Kidney (tissue), 14 donors: ENCODE results near the gene C1orf74. TPM values are rescaled to one million over a fixed set of nuclear protein-coding genes. Genes with fewer than 3 reads are reported as not detected.
A peak's percentile ranks its signal among the peaks of the same experiment; 100 is the strongest.

ENCODE experiments used
- DNase-seq, 5 donors: peaks; one replicate each; pipeline ENCODE4 v3.0.0-alpha.2; 2013 to 2020
- FAIRE-seq: peaks from 2 replicates; lab custom pipeline; 2012; peaks lifted over from hg19 to GRCh38; lab: Jason Lieb, UNC
- H3K27ac ChIP-seq, 2 donors: one replicate each; pipeline ENCODE4 v1.7.0; 2013; ENCODE audit warnings: low read depth in 2 of 2, low read length in 2 of 2, inconsistent platforms in 1 of 2
- H3K27me3 ChIP-seq: one replicate; pipeline ENCODE4 v1.7.1; 2013; ENCODE audit warnings: low read length, inconsistent platforms; ENCODE audit not compliant: control insufficient read depth, insufficient read depth
- H3K36me3 ChIP-seq, 3 donors: one replicate each; pipeline versions ENCODE4 v1.7.0 to v1.7.1; 2013; ENCODE audit warnings: low read length in 3 of 3, control low read depth in 1 of 3, inconsistent platforms in 1 of 3; ENCODE audit not compliant: insufficient read depth in 3 of 3, control insufficient read depth in 2 of 3
- H3K4me1 ChIP-seq, 3 donors: one replicate each; pipeline versions ENCODE4 v1.7.0 to v1.7.1; 2013; ENCODE audit warnings: low read length in 3 of 3, inconsistent platforms in 1 of 3, low read depth in 1 of 3; ENCODE audit not compliant: control insufficient read depth in 2 of 3, insufficient read depth in 2 of 3
- H3K4me3 ChIP-seq, 3 donors: one replicate each; pipeline versions ENCODE4 v1.7.0 to v1.8.1; 2013; ENCODE audit warnings: low read length in 3 of 3, control low read depth in 1 of 3, inconsistent platforms in 1 of 3
- H3K9ac ChIP-seq, 3 donors: one replicate each; pipeline versions ENCODE4 v1.7.0 to v1.7.1; 2013; ENCODE audit warnings: low read length in 3 of 3, control low read depth in 1 of 3, inconsistent platforms in 1 of 3
- H3K9me3 ChIP-seq, 3 donors: one replicate each; pipeline versions ENCODE4 v1.7.0 to v1.7.1; 2013; ENCODE audit warnings: low read length in 3 of 3, control low read depth in 1 of 3, inconsistent platforms in 1 of 3; ENCODE audit not compliant: control insufficient read depth in 2 of 3, insufficient read depth in 1 of 3
- intact Hi-C: fragments of 100-400 bp; cut with DNase I; formaldehyde crosslinking; loops from one replicate; pipeline ENCODE4 v1.11.1; 2022
- polyA plus RNA-seq: library from polyadenylated mRNA; stranded (reverse); fragments of 350-450 nt; fragmentation: Illumina TruSeq; extraction: RNeasy Lipid Tissue Mini Kit (QIAGEN cat#74804); gene quantifications from one replicate; pipeline ENCODE4 v1.2.3, GENCODE V29; 2014; ENCODE audit warnings: low read depth, low replicate concordance; ENCODE audit not compliant: insufficient read depth
- total RNA-seq: library from RNA; stranded (reverse); fragmentation: NEBNext Ultra II Directional; extraction: Animal tissue kit (Norgen Biotek cat#: 25700); gene quantifications from one replicate; pipeline ENCODE4 v1.2.1, GENCODE V29; 2021
- TF ChIP-seq, protein P1 (sequence below): IDR thresholded peaks from 3 replicates; pipeline ENCODE4 v1.5.1; 2012; ENCODE audit warnings: mild to moderate bottlenecking, moderate library complexity, borderline replicate concordance; ENCODE audit not compliant: insufficient read depth; ENCODE audit errors: extremely low read depth
- donor health status: control.
- donor health status: control.
- donor health status: control.
- donor health status: control.
- donor health status: control.
- donor health status: DM: yes; HTN: yes; CAD: no.
- donor health status: Normal renal cell carcinoma (clear cell type).

Gene C1orf74
- total and polyA plus RNA-seq, 2 donors from 2014 or later = 2.5 TPM

GRCh38 chr1:209783386-209783785, 973 bp downstream of the C1orf74 start:
- Histone ChIP-seq H3K4me1 (peaks cover 0 to 29% (median 26%) of the 10 kb centered on the region in 3 donors), H3K36me3 (no peaks in the 10 kb centered on the region), H3K9me3 (no peaks in the 10 kb centered on the region), H3K9ac (peak overlapping the region in 1 of 3 donors; percentile 91), H3K4me3 (peak overlapping the region; percentile 70 to 90 (median 90)), H3K27me3 (no peaks in the 10 kb centered on the region), H3K27ac (no peak overlapping the region)
- DNase-seq (peak in 3 of 5 donors; percentile 17 to 61 (median 37)), FAIRE-seq (no peak)
- TF ChIP-seq, protein P1, sequence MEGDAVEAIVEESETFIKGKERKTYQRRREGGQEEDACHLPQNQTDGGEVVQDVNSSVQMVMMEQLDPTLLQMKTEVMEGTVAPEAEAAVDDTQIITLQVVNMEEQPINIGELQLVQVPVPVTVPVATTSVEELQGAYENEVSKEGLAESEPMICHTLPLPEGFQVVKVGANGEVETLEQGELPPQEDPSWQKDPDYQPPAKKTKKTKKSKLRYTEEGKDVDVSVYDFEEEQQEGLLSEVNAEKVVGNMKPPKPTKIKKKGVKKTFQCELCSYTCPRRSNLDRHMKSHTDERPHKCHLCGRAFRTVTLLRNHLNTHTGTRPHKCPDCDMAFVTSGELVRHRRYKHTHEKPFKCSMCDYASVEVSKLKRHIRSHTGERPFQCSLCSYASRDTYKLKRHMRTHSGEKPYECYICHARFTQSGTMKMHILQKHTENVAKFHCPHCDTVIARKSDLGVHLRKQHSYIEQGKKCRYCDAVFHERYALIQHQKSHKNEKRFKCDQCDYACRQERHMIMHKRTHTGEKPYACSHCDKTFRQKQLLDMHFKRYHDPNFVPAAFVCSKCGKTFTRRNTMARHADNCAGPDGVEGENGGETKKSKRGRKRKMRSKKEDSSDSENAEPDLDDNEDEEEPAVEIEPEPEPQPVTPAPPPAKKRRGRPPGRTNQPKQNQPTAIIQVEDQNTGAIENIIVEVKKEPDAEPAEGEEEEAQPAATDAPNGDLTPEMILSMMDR = no peak
- intact Hi-C loops = no loop called here

DNA sequence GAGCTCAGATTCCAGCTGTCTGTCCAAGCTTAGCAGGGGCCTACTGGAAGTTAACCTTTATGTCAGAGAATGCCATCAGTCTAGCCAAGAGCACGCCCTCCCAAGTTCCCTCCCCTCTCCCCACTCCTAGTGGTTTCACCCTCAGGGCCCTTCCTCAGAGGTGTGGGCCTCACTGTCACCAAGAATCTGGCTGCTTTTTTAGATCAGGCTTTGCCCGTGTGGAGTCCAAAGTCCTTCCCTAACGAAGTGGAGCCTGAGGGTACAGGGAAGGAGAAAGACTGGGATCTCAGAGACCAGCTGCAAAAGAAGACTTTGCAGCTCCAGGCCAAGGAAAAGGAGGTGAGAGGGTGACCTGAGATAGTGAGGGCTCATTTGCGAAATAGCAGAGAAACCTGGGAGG, 4.1 kb downstream of the C1orf74 start:
- Histone ChIP-seq H3K9me3 (no peaks in the 10 kb centered on the region), H3K9ac (no peak overlapping the region), H3K27ac (no peak overlapping the region), H3K4me1 (peaks cover 0 to 19% (median 17%) of the 10 kb centered on the region in 3 donors), H3K4me3 (no peak overlapping the region), H3K27me3 (no peaks in the 10 kb centered on the region), H3K36me3 (no peaks in the 10 kb centered on the region)
- FAIRE-seq (no peak), DNase-seq (no peak)
- intact Hi-C loops = no loop called here
- TF ChIP-seq, protein P1 = no peak

- H3K27ac ChIP-seq = no peak overlapping the region
- TF ChIP-seq, protein P1 = no peak
- no peak for FAIRE-seq
- H3K36me3 ChIP-seq = no peaks in the 10 kb centered on the region
- no peak for DNase-seq
- H3K9ac ChIP-seq = no peak overlapping the region
- H3K9me3 ChIP-seq = no peaks in the 10 kb centered on the region
- H3K4me1 ChIP-seq = peaks cover 0 to 13% (median 7%) of the 10 kb centered on the region in 3 donors
- intact Hi-C loops = no loop called here
- no peak overlapping the region for H3K4me3 ChIP-seq
- H3K27me3 ChIP-seq = no peaks in the 10 kb centered on the region
Measured at GRCh38 chr1:209778102-209778501, 6.3 kb downstream of the C1orf74 start.

DNA sequence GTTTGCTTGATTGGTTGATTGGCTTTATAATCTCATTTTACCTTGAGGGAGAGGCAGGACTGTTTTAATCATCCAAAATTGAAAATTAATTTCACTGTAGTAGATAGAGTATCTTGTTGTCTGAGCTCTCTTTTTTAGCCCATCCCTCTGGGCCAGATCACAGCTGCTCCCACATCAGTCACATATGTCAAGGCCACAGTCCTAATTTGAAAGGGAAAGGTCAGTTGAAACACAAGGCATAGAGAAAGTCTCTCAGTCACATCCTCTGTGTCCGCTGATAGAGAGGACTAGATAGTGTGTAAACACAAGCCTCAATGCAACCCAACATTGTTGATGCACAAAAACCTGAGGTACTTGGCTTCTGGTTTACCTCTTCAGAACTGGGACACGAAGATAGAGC, 6.8 kb downstream of the C1orf74 start:
- H3K4me1 ChIP-seq = peaks cover 0 to 10% (median 3%) of the 10 kb centered on the region in 3 donors
- H3K27me3 ChIP-seq = no peaks in the 10 kb centered on the region
- H3K27ac ChIP-seq = no peak overlapping the region
- no peaks in the 10 kb centered on the region for H3K36me3 ChIP-seq
- no peak overlapping the region for H3K9ac ChIP-seq
- no peak for DNase-seq
- FAIRE-seq = no peak
- no peak overlapping the region for H3K4me3 ChIP-seq
- intact Hi-C loops = no loop called here
- no peaks in the 10 kb centered on the region for H3K9me3 ChIP-seq
- TF ChIP-seq, protein P1 = no peak
